WTC11 (cell line): Measurements from ENCODE around the gene BCAT1. TPM values are rescaled to one million over a fixed set of nuclear protein-coding genes. Genes with fewer than 3 reads are reported as not detected.

ENCODE experiments used
- ATAC-seq: fragments of 200-7000 bp; cut with Tn5 transposase; 2 replicates; pipeline ENCODE4 v1.10.0; 2021; ENCODE audit warnings: mild to moderate bottlenecking, moderate library complexity
- CTCF ChIA-PET: fragments of 300-600 bp; sonication (Branson Sonifier 250); formaldehyde crosslinking; loops from one replicate; lab custom pipeline; 2021; ENCODE audit warnings: antibody characterized with exemption; lab: Charles Lee
- POLR2A ChIA-PET: fragments of 350-600 bp; sonication (Branson Sonifier 250); formaldehyde crosslinking; loops from one replicate; lab custom pipeline; 2021; ENCODE audit warnings: antibody characterized with exemption; lab: Charles Lee
- DNase-seq: peaks from one replicate; pipeline ENCODE4 v3.0.0; 2021; ENCODE audit warnings: low spot score
- H3K27ac Mint-ChIP-seq: 2 replicates; pipeline ENCODE4 v1.8.0; 2021; ENCODE audit warnings: mixed read lengths
- H3K27me3 Mint-ChIP-seq: 2 replicates; pipeline ENCODE4 v1.8.0; 2021; ENCODE audit warnings: low read depth, mild to moderate bottlenecking, moderate library complexity, mixed read lengths
- H3K36me3 Mint-ChIP-seq: 2 replicates; pipeline ENCODE4 v1.8.0; 2021; ENCODE audit warnings: mixed read lengths
- H3K4me1 Mint-ChIP-seq: 2 replicates; pipeline ENCODE4 v1.8.0; 2022; ENCODE audit warnings: mixed read lengths
- H3K4me3 Mint-ChIP-seq: 2 replicates; pipeline ENCODE4 v1.8.0; 2021; ENCODE audit warnings: mild to moderate bottlenecking, moderate library complexity, mixed read lengths
- H3K9me3 Mint-ChIP-seq: 2 replicates; pipeline ENCODE4 v1.8.0; 2021; ENCODE audit warnings: mixed read lengths
- CBFB ChIP-seq: sonication (generic); formaldehyde crosslinking; IDR thresholded peaks from 2 replicates; pipeline ENCODE4 v1.8.1; 2022; ENCODE audit warnings: mild to moderate bottlenecking, low read depth, missing genetic modification reagents
- CREB1 ChIP-seq: sonication (generic); formaldehyde crosslinking; IDR thresholded peaks from 2 replicates; pipeline ENCODE4 v1.8.0; 2023; ENCODE audit warnings: mild to moderate bottlenecking, missing genetic modification reagents
- CREM ChIP-seq: sonication (generic); formaldehyde crosslinking; IDR thresholded peaks from 2 replicates; pipeline ENCODE4 v1.8.1; 2022; ENCODE audit warnings: mild to moderate bottlenecking, missing genetic modification reagents, moderate library complexity
- ETV6 ChIP-seq: sonication (generic); formaldehyde crosslinking; IDR thresholded peaks from 2 replicates; pipeline ENCODE4 v1.8.1; 2022; ENCODE audit warnings: mild to moderate bottlenecking, missing genetic modification reagents
- JAZF1 ChIP-seq: fragments of 250-450 bp; sonication (Bioruptor Pico); IDR thresholded peaks from 2 replicates; pipeline ENCODE4 v1.9.0; 2021; ENCODE audit warnings: moderate library complexity, mild to moderate bottlenecking, inconsistent platforms
- PRRX2 ChIP-seq: fragments of 250-450 bp; sonication (Bioruptor Pico); IDR thresholded peaks from 2 replicates; pipeline ENCODE4 v1.8.0; 2021; ENCODE audit warnings: mild to moderate bottlenecking
- SMAD3 ChIP-seq: sonication (generic); formaldehyde crosslinking; IDR thresholded peaks from 2 replicates; pipeline ENCODE4 v1.8.0; 2022; ENCODE audit warnings: missing genetic modification reagents, mild to moderate bottlenecking, borderline replicate concordance
- TCF7 ChIP-seq: sonication (generic); formaldehyde crosslinking; IDR thresholded peaks from 2 replicates; pipeline ENCODE4 v1.8.0; 2022; ENCODE audit warnings: mild to moderate bottlenecking, low read depth, missing genetic modification reagents, moderate library complexity
- ZNF121 ChIP-seq: sonication (generic); formaldehyde crosslinking; IDR thresholded peaks from 2 replicates; pipeline ENCODE4 v1.8.0; 2023; ENCODE audit warnings: missing genetic modification reagents
- ZNF232 ChIP-seq: sonication (generic); formaldehyde crosslinking; IDR thresholded peaks from 2 replicates; pipeline ENCODE4 v1.8.0; 2022; ENCODE audit warnings: mild to moderate bottlenecking, missing genetic modification reagents
- ZNF317 ChIP-seq: sonication (generic); formaldehyde crosslinking; IDR thresholded peaks from 2 replicates; pipeline ENCODE4 v1.8.1; 2023; ENCODE audit warnings: low read depth, mild to moderate bottlenecking, moderate library complexity, missing genetic modification reagents, borderline replicate concordance
- total RNA-seq: library from RNA; stranded (reverse); gene quantifications from 3 replicates; pipeline ENCODE4 v1.2.3, GENCODE V29; 2021
- TF ChIP-seq, protein P1 (sequence below): sonication (generic); formaldehyde crosslinking; IDR thresholded peaks from 2 replicates; pipeline ENCODE4 v1.8.0; 2022; ENCODE audit warnings: mild to moderate bottlenecking, missing genetic modification reagents
- TF ChIP-seq, protein P2 (sequence below): sonication (generic); formaldehyde crosslinking; conservative IDR thresholded peaks from 2 replicates; pipeline ENCODE4 v1.8.1; 2023; ENCODE audit warnings: mild to moderate bottlenecking, low read depth, missing genetic modification reagents, moderate library complexity
- TF ChIP-seq, protein P3 (sequence below): sonication (generic); formaldehyde crosslinking; conservative IDR thresholded peaks from 2 replicates; pipeline ENCODE4 v1.8.1; 2022; ENCODE audit warnings: mild to moderate bottlenecking, missing genetic modification reagents
- TF ChIP-seq, protein P4 (sequence below): sonication (generic); formaldehyde crosslinking; IDR thresholded peaks from 2 replicates; pipeline ENCODE4 v1.8.1; 2022; ENCODE audit warnings: low read depth, mild to moderate bottlenecking, moderate library complexity, missing genetic modification reagents, borderline replicate concordance
- TF ChIP-seq, protein P5 (sequence below): sonication (generic); formaldehyde crosslinking; IDR thresholded peaks from 2 replicates; pipeline ENCODE4 v1.8.0; 2023; ENCODE audit warnings: missing genetic modification reagents, mild to moderate bottlenecking, borderline replicate concordance
- TF ChIP-seq, protein P6 (sequence below): sonication (generic); formaldehyde crosslinking; IDR thresholded peaks from 2 replicates; pipeline ENCODE4 v1.8.1; 2023; ENCODE audit warnings: mild to moderate bottlenecking, missing genetic modification reagents, borderline replicate concordance
- TF ChIP-seq, protein P7 (sequence below): sonication (generic); formaldehyde crosslinking; IDR thresholded peaks from 2 replicates; pipeline ENCODE4 v1.8.1; 2022; ENCODE audit warnings: low read depth, missing genetic modification reagents, borderline replicate concordance
- TF ChIP-seq, protein P8 (sequence below): sonication (generic); formaldehyde crosslinking; IDR thresholded peaks from 2 replicates; pipeline ENCODE4 v1.8.1; 2023; ENCODE audit warnings: mild to moderate bottlenecking, missing genetic modification reagents, moderate library complexity

The BCAT1 gene
- total RNA-seq, 1 experiment from 2014 or later = 267 TPM

DNA sequence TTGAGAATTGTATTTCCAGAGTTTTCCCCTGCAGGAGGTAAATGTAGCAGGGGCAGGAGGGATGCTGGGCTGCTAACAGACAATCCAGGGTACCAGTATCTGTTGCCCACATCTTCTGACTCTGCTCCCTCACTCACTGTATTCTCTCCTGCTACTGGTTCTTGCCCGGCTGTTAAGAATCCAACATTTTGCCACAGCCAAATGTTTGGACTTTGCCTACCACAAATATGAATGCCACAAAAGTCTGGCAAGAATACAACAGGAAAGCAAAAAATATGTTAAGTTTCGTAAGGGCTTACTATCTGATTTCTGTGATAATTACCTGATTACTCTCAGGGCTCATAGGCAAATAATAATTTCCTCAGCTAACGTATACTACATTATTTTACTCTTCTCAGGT is 160.0 kb downstream of the BCAT1 start:
- ChIA-PET POLR2A (no interaction called here), CTCF (no interaction called here)
- H3K9me3 Mint-ChIP-seq = no peaks in the 10 kb centered on the region
- TF ChIP-seq PRRX2 (CRISPR knock-in tag) (no peak), CREB1 (CRISPR knock-in tag) (no peak), ZNF317 (CRISPR knock-in tag) (no peak), SMAD3 (no peak), ETV6 (CRISPR knock-in tag) (no peak), ZNF232 (CRISPR knock-in tag) (no peak), ZNF121 (CRISPR knock-in tag) (no peak), CBFB (CRISPR knock-in tag) (no peak), JAZF1 (CRISPR knock-in tag) (no peak), TCF7 (CRISPR knock-in tag) (no peak)
- TF ChIP-seq, protein P1, sequence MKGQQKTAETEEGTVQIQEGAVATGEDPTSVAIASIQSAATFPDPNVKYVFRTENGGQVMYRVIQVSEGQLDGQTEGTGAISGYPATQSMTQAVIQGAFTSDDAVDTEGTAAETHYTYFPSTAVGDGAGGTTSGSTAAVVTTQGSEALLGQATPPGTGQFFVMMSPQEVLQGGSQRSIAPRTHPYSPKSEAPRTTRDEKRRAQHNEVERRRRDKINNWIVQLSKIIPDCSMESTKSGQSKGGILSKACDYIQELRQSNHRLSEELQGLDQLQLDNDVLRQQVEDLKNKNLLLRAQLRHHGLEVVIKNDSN (CRISPR knock-in tag) = no peak
- TF ChIP-seq, protein P2, sequence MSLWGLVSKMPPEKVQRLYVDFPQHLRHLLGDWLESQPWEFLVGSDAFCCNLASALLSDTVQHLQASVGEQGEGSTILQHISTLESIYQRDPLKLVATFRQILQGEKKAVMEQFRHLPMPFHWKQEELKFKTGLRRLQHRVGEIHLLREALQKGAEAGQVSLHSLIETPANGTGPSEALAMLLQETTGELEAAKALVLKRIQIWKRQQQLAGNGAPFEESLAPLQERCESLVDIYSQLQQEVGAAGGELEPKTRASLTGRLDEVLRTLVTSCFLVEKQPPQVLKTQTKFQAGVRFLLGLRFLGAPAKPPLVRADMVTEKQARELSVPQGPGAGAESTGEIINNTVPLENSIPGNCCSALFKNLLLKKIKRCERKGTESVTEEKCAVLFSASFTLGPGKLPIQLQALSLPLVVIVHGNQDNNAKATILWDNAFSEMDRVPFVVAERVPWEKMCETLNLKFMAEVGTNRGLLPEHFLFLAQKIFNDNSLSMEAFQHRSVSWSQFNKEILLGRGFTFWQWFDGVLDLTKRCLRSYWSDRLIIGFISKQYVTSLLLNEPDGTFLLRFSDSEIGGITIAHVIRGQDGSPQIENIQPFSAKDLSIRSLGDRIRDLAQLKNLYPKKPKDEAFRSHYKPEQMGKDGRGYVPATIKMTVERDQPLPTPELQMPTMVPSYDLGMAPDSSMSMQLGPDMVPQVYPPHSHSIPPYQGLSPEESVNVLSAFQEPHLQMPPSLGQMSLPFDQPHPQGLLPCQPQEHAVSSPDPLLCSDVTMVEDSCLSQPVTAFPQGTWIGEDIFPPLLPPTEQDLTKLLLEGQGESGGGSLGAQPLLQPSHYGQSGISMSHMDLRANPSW (CRISPR knock-in tag) = no peak
- TF ChIP-seq, protein P3, sequence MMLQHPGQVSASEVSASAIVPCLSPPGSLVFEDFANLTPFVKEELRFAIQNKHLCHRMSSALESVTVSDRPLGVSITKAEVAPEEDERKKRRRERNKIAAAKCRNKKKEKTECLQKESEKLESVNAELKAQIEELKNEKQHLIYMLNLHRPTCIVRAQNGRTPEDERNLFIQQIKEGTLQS = no peak
- TF ChIP-seq, protein P4, sequence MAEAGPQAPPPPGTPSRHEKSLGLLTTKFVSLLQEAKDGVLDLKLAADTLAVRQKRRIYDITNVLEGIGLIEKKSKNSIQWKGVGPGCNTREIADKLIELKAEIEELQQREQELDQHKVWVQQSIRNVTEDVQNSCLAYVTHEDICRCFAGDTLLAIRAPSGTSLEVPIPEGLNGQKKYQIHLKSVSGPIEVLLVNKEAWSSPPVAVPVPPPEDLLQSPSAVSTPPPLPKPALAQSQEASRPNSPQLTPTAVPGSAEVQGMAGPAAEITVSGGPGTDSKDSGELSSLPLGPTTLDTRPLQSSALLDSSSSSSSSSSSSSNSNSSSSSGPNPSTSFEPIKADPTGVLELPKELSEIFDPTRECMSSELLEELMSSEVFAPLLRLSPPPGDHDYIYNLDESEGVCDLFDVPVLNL (CRISPR knock-in tag) = no peak
- no peaks in the 10 kb centered on the region for H3K27me3 Mint-ChIP-seq
- no peak for ATAC-seq
- DNase-seq = no peak
- no peak overlapping the region for H3K27ac Mint-ChIP-seq
- no peaks in the 10 kb centered on the region for H3K36me3 Mint-ChIP-seq
- no peak overlapping the region for H3K4me3 Mint-ChIP-seq
- no peaks in the 10 kb centered on the region for H3K4me1 Mint-ChIP-seq

DNA sequence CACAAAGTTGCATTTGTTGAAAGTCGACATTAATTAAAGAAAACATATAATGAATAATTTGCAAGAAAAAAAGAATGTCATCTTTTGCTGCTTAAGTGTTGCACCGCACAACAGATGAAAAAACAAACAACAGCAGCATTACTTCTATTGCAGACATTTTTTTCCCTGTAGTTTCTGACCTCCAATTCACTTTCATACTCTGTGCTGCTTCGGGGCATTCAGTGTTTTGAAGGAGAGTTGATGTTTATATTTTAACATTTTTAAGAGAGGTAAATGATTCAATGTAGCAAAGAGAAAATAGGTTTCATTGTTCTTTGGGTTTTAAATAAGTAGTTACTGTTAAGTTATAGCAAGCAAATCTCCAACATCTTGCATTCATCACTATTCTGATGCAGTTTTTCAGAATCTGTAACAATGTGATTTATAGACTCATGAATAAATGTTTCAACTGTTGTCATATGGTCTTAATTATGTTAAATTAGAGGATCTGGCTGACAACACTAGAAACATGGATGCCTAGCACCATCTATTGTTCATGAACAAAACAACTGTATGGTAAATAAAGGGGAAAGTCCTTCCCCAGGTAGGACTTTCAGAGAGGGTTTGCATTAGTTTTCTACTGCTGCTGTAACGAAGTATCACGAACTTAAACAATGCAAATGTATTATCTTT is 168.1 kb downstream of the BCAT1 start:
- Mint-ChIP-seq H3K9me3 (no peaks in the 10 kb centered on the region), H3K4me3 (no peak overlapping the region), H3K36me3 (no peaks in the 10 kb centered on the region), H3K27me3 (no peaks in the 10 kb centered on the region), H3K4me1 (peaks cover 3% of the 10 kb centered on the region; the same call in 1 of the 2 replicates), H3K27ac (no peak overlapping the region)
- CTCF ChIA-PET = no interaction called here
- POLR2A ChIA-PET = no interaction called here
- no peak for DNase-seq
- no peak for ATAC-seq
- TF ChIP-seq, protein P5, sequence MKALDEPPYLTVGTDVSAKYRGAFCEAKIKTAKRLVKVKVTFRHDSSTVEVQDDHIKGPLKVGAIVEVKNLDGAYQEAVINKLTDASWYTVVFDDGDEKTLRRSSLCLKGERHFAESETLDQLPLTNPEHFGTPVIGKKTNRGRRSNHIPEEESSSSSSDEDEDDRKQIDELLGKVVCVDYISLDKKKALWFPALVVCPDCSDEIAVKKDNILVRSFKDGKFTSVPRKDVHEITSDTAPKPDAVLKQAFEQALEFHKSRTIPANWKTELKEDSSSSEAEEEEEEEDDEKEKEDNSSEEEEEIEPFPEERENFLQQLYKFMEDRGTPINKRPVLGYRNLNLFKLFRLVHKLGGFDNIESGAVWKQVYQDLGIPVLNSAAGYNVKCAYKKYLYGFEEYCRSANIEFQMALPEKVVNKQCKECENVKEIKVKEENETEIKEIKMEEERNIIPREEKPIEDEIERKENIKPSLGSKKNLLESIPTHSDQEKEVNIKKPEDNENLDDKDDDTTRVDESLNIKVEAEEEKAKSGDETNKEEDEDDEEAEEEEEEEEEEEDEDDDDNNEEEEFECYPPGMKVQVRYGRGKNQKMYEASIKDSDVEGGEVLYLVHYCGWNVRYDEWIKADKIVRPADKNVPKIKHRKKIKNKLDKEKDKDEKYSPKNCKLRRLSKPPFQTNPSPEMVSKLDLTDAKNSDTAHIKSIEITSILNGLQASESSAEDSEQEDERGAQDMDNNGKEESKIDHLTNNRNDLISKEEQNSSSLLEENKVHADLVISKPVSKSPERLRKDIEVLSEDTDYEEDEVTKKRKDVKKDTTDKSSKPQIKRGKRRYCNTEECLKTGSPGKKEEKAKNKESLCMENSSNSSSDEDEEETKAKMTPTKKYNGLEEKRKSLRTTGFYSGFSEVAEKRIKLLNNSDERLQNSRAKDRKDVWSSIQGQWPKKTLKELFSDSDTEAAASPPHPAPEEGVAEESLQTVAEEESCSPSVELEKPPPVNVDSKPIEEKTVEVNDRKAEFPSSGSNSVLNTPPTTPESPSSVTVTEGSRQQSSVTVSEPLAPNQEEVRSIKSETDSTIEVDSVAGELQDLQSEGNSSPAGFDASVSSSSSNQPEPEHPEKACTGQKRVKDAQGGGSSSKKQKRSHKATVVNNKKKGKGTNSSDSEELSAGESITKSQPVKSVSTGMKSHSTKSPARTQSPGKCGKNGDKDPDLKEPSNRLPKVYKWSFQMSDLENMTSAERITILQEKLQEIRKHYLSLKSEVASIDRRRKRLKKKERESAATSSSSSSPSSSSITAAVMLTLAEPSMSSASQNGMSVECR = no peak
- TF ChIP-seq TCF7 (CRISPR knock-in tag) = no peak
- TF ChIP-seq CREM = no peak
- TF ChIP-seq, protein P6, sequence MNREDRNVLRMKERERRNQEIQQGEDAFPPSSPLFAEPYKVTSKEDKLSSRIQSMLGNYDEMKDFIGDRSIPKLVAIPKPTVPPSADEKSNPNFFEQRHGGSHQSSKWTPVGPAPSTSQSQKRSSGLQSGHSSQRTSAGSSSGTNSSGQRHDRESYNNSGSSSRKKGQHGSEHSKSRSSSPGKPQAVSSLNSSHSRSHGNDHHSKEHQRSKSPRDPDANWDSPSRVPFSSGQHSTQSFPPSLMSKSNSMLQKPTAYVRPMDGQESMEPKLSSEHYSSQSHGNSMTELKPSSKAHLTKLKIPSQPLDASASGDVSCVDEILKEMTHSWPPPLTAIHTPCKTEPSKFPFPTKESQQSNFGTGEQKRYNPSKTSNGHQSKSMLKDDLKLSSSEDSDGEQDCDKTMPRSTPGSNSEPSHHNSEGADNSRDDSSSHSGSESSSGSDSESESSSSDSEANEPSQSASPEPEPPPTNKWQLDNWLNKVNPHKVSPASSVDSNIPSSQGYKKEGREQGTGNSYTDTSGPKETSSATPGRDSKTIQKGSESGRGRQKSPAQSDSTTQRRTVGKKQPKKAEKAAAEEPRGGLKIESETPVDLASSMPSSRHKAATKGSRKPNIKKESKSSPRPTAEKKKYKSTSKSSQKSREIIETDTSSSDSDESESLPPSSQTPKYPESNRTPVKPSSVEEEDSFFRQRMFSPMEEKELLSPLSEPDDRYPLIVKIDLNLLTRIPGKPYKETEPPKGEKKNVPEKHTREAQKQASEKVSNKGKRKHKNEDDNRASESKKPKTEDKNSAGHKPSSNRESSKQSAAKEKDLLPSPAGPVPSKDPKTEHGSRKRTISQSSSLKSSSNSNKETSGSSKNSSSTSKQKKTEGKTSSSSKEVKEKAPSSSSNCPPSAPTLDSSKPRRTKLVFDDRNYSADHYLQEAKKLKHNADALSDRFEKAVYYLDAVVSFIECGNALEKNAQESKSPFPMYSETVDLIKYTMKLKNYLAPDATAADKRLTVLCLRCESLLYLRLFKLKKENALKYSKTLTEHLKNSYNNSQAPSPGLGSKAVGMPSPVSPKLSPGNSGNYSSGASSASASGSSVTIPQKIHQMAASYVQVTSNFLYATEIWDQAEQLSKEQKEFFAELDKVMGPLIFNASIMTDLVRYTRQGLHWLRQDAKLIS (CRISPR knock-in tag) = no peak
- no peak for TF ChIP-seq JAZF1 (CRISPR knock-in tag)
- TF ChIP-seq, protein P7, sequence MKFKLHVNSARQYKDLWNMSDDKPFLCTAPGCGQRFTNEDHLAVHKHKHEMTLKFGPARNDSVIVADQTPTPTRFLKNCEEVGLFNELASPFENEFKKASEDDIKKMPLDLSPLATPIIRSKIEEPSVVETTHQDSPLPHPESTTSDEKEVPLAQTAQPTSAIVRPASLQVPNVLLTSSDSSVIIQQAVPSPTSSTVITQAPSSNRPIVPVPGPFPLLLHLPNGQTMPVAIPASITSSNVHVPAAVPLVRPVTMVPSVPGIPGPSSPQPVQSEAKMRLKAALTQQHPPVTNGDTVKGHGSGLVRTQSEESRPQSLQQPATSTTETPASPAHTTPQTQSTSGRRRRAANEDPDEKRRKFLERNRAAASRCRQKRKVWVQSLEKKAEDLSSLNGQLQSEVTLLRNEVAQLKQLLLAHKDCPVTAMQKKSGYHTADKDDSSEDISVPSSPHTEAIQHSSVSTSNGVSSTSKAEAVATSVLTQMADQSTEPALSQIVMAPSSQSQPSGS = no peak
- TF ChIP-seq, protein P8, sequence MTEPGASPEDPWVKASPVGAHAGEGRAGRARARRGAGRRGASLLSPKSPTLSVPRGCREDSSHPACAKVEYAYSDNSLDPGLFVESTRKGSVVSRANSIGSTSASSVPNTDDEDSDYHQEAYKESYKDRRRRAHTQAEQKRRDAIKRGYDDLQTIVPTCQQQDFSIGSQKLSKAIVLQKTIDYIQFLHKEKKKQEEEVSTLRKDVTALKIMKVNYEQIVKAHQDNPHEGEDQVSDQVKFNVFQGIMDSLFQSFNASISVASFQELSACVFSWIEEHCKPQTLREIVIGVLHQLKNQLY (CRISPR knock-in tag) = no peak
